SK-N-SH (cell line): ENCODE data around the gene RPRD2. TPM values are rescaled to one million over a fixed set of nuclear protein-coding genes. Genes with fewer than 3 reads are reported as not detected.

Source experiments
- CTCF ChIA-PET: fragments of 300-600, 350-600 bp; formaldehyde crosslinking; extraction: SDS; loops from one replicate; lab custom pipeline; 2021; lab: Yijun Ruan, JAX
- POLR2A ChIA-PET: fragments of 350-600 bp; sonication (Branson Sonifier 250); formaldehyde crosslinking; extraction: SDS; loops from one replicate; lab custom pipeline; 2020; ENCODE audit warnings: antibody characterized with exemption, inconsistent platforms; lab: Yijun Ruan, JAX
- DNase-seq: peaks from one replicate; pipeline ENCODE4 v3.0.0; 2012
- H2AFZ ChIP-seq: fragments of 200-600 bp; sonication (generic); 2 replicates; pipeline ENCODE4 v1.8.1; 2016; ENCODE audit warnings: antibody characterized with exemption, mild to moderate bottlenecking, low read depth
- H3F3A ChIP-seq: fragments of 200-600 bp; sonication (generic); replicated peaks from 2 replicates; pipeline ENCODE3; 2016; ENCODE audit warnings: antibody characterized with exemption, mild to moderate bottlenecking; ENCODE audit not compliant: insufficient read depth
- H3K27ac ChIP-seq, 2 experiments: fragments of 200-500 bp in 1 of 2; fragments of 200-600 bp in 1 of 2; sonication (Bioruptor generic) in 1 of 2; sonication (generic), shearing (Covaris generic) in 1 of 2; 2 replicates each; pipeline versions ENCODE4 v1.5.1 to v1.6.1; 2014 to 2016; ENCODE audit warnings: low read depth in 2 of 2, inconsistent platforms in 1 of 2, low read length in 1 of 2, mild to moderate bottlenecking in 1 of 2, mixed read lengths in 1 of 2
- H3K27me3 ChIP-seq: fragments of 200-600 bp; sonication (generic), shearing (Covaris generic); 2 replicates; pipeline ENCODE4 v1.6.1; 2016; ENCODE audit warnings: mixed run types; ENCODE audit not compliant: insufficient read depth
- H3K36me3 ChIP-seq, 2 experiments: fragments of 200-500 bp in 1 of 2; fragments of 200-600 bp in 1 of 2; sonication (Bioruptor generic) in 1 of 2; sonication (generic) in 1 of 2; replicated peaks in 1 of 2; 2 replicates each; pipeline versions ENCODE3 to v1.5.1; 2014 to 2016; ENCODE audit warnings: low read length in 1 of 2, mild to moderate bottlenecking in 1 of 2; ENCODE audit not compliant: insufficient read depth in 2 of 2, control insufficient read depth in 1 of 2
- H3K4me1 ChIP-seq, 2 experiments: fragments of 200-500 bp in 1 of 2; fragments of 200-600 bp in 1 of 2; sonication (Bioruptor generic) in 1 of 2; sonication (generic), shearing (Covaris generic) in 1 of 2; 2 replicates each; pipeline versions ENCODE4 v1.5.1 to v1.6.1; 2014 to 2016; ENCODE audit warnings: low read depth in 1 of 2, low read length in 1 of 2, mixed run types in 1 of 2; ENCODE audit not compliant: insufficient read depth in 2 of 2, control insufficient read depth in 1 of 2
- H3K4me2 ChIP-seq: fragments of 200-600 bp; sonication (generic), shearing (Covaris generic); 2 replicates; pipeline ENCODE4 v1.6.1; 2017; ENCODE audit warnings: mixed run types
- H3K4me3 ChIP-seq, 2 experiments: fragments of 200-500 bp in 1 of 2; fragments of 200-600 bp in 1 of 2; sonication (Bioruptor generic) in 1 of 2; sonication (generic), shearing (Covaris generic) in 1 of 2; 2 replicates each; pipeline versions ENCODE4 v1.5.1 to v1.8.1; 2014 to 2016; ENCODE audit warnings: low read depth in 2 of 2, inconsistent platforms in 1 of 2, low read length in 1 of 2, mild to moderate bottlenecking in 1 of 2, mixed read lengths in 1 of 2, moderate library complexity in 1 of 2
- H3K79me2 ChIP-seq: fragments of 200-600 bp; sonication (generic); 2 replicates; pipeline ENCODE4 v1.8.1; 2017; ENCODE audit warnings: mild to moderate bottlenecking; ENCODE audit not compliant: insufficient read depth
- H3K9ac ChIP-seq: fragments of 200-600 bp; sonication (generic); 2 replicates; pipeline ENCODE4 v1.6.1; 2017; ENCODE audit warnings: mixed run types
- H3K9me2 ChIP-seq: fragments of 200-600 bp; sonication (generic); 2 replicates; pipeline ENCODE4 v1.6.1; 2017; ENCODE audit warnings: mixed run types
- H3K9me3 ChIP-seq: fragments of 200-600 bp; sonication (generic); 2 replicates; pipeline ENCODE4 v1.6.1; 2017; ENCODE audit warnings: mixed run types, mild to moderate bottlenecking, moderate library complexity
- H4K20me1 ChIP-seq: fragments of 200-600 bp; sonication (generic); 2 replicates; pipeline ENCODE4 v1.6.1; 2017; ENCODE audit warnings: mild to moderate bottlenecking, mixed run types; ENCODE audit not compliant: insufficient read depth
- CHD2 ChIP-seq: fragments of 150-350 bp; IDR thresholded peaks from 2 replicates; pipeline ENCODE4 v1.6.1; 2018; ENCODE audit warnings: low read length; ENCODE audit not compliant: partially characterized antibody
- CTCF ChIP-seq: fragments of 200-600 bp; sonication (generic); IDR thresholded peaks from 2 replicates; pipeline ENCODE4 v1.6.1; 2017; ENCODE audit warnings: antibody characterized with exemption, mild to moderate bottlenecking, moderate library complexity
- EP300 ChIP-seq, 2 experiments: IDR thresholded peaks; 2 replicates each; pipeline versions ENCODE4 v1.4.0 to v1.6.1; 2012; ENCODE audit warnings: borderline replicate concordance in 1 of 2, low read depth in 1 of 2, low read length in 1 of 2
- FOSL2 ChIP-seq: IDR thresholded peaks from 2 replicates; pipeline ENCODE4 v1.4.0; 2012; ENCODE audit warnings: low read depth, mild to moderate bottlenecking, moderate library complexity, borderline replicate concordance
- FOXJ3 ChIP-seq: sonication (generic); formaldehyde crosslinking; IDR thresholded peaks from 2 replicates; pipeline ENCODE4 v1.5.1; 2020; ENCODE audit warnings: mild to moderate bottlenecking, missing genetic modification reagents
- FOXM1 ChIP-seq: IDR thresholded peaks from 2 replicates; pipeline ENCODE4 v1.4.0; 2012; ENCODE audit warnings: low read depth, mild to moderate bottlenecking
- GABPA ChIP-seq: IDR thresholded peaks from 2 replicates; pipeline ENCODE4 v1.4.0; 2012; ENCODE audit warnings: low read depth, mild to moderate bottlenecking
- MAX ChIP-seq: IDR thresholded peaks from 2 replicates; pipeline ENCODE4 v1.4.0; 2012; ENCODE audit warnings: low read depth
- NFIC ChIP-seq: IDR thresholded peaks from 2 replicates; pipeline ENCODE4 v1.4.0; 2012; ENCODE audit warnings: borderline replicate concordance
- NRF1 ChIP-seq: IDR thresholded peaks from 2 replicates; pipeline ENCODE4 v1.6.1; 2012; ENCODE audit warnings: low read depth, mild to moderate bottlenecking, low read length
- PBX3 ChIP-seq: IDR thresholded peaks from 2 replicates; pipeline ENCODE4; 2012
- POLR2AphosphoS5 ChIP-seq: IDR thresholded peaks from 2 replicates; pipeline ENCODE4 v1.6.1; 2012; ENCODE audit warnings: low read depth, low read length
- RAD21 ChIP-seq: IDR thresholded peaks from 2 replicates; pipeline ENCODE4 v1.6.1; 2012; ENCODE audit warnings: mild to moderate bottlenecking, low read length
- REST ChIP-seq: IDR thresholded peaks from 2 replicates; pipeline ENCODE4 v1.6.1; 2012; ENCODE audit warnings: mild to moderate bottlenecking, low read depth, low read length, moderate library complexity
- SIN3A ChIP-seq: IDR thresholded peaks from 2 replicates; pipeline ENCODE4 v1.6.1; 2012; ENCODE audit warnings: low read depth, mild to moderate bottlenecking, low read length, moderate library complexity, borderline replicate concordance
- TAF1 ChIP-seq: IDR thresholded peaks from 2 replicates; pipeline ENCODE4 v1.6.1; 2012; ENCODE audit warnings: low read depth, mild to moderate bottlenecking, low read length, moderate library complexity, borderline replicate concordance
- TEAD4 ChIP-seq: IDR thresholded peaks from 2 replicates; pipeline ENCODE4 v1.4.0; 2012; ENCODE audit warnings: mild to moderate bottlenecking, borderline replicate concordance; ENCODE audit not compliant: insufficient read depth
- USF2 ChIP-seq: fragments of 150-350 bp; IDR thresholded peaks from 2 replicates; pipeline ENCODE4 v1.6.1; 2017; ENCODE audit warnings: antibody characterized with exemption, low read length, low read depth, borderline replicate concordance
- ZBTB33 ChIP-seq: IDR thresholded peaks from 2 replicates; pipeline ENCODE4 v1.4.0; 2012; ENCODE audit warnings: low read depth, borderline replicate concordance
- WGBS: methylation state at CpG from one replicate; pipeline ENCODE4 v1.1.6; 2017; ENCODE audit warnings: low lambda C conversion rate; 5-methylcytosine and 5-hydroxymethylcytosine counted together
- polyA plus RNA-seq, 3 experiments: library from polyadenylated mRNA; depleted of rRNA; stranded (reverse); fragments of >200 nt; gene quantifications; 2 replicates each; pipeline ENCODE4 v1.2.3, GENCODE V29; 2012

RPRD2 gene
- polyA plus RNA-seq (2012; rRNA removed): 9.2 and 10.3 TPM in 2 replicates
- polyA plus RNA-seq (2012; cell fraction: cytosol; rRNA removed): 6.6 and 8.1 TPM in 2 replicates
- 6.9 and 10.4 TPM in 2 replicates for polyA plus RNA-seq (2012; cell fraction: nucleus; rRNA removed)

GRCh38 chr1:150363426-150364230 lies at the start of gene RPRD2:
TSS of gene RPRD2 (plus strand) at chr1:150364147. CDS start at chr1:150364715, 568 bp downstream.
- no peaks in the 10 kb centered on the region for H3K27me3 ChIP-seq
- H3K9me2 ChIP-seq: no peaks in the 10 kb centered on the region
- H3K9me3 ChIP-seq: no peaks in the 10 kb centered on the region
- peak within 1 kb of the TSS; percentile 93 to 99 for H3K27ac ChIP-seq
- WGBS: under 1% methylated on average over 28 of the region's 36 CpGs
- H3K4me3 ChIP-seq: peak within 1 kb of the TSS; percentile 72 to 76
- H3K79me2 ChIP-seq: peaks cover 40% of the 10 kb centered on the region
- peak; percentile 94 for DNase-seq
- no peaks in the 10 kb centered on the region for H3K36me3 ChIP-seq
- H2AFZ ChIP-seq: peak within 1 kb of the TSS; percentile 96
- CTCF ChIA-PET: interaction anchor here (0.7 to 1.2 kb wide), 6 partner anchors 11 to 151 kb away, joined by 3 to 5 read pairs (median 3); partner anchors contain the start of gene FALEC
- peak within 1 kb of the TSS; percentile 83 for H3K4me2 ChIP-seq
- POLR2A ChIA-PET: interaction anchor here (0.5 to 1.1 kb wide), 7 partner anchors 8 to 577 kb away, joined by 3 read pairs; no protein-coding TSS in a partner anchor
- peaks cover 6 to 10% of the 10 kb centered on the region in 2 experiments; a peak in 3 of 4 replicates for H3K4me1 ChIP-seq
- peak within 1 kb of the TSS; percentile 87 for H3K9ac ChIP-seq
- H3F3A ChIP-seq: peaks cover 28% of the 10 kb centered on the region
- no peaks in the 10 kb centered on the region; the same call in 1 of the 2 replicates for H4K20me1 ChIP-seq
- peak; percentile 98 for TF ChIP-seq TAF1
- peak; percentile 67; the same call in 1 of the 2 replicates for TF ChIP-seq REST
- TF ChIP-seq POLR2AphosphoS5: peak; percentile 95
- peak; percentile 75 for TF ChIP-seq MAX
- no peak for TF ChIP-seq RAD21
- no peak for TF ChIP-seq CTCF
- TF ChIP-seq PBX3: peak; percentile 48; the same call in 1 of the 2 replicates
- TF ChIP-seq FOSL2: no peak
- TF ChIP-seq EP300 (IDR thresholded peaks at IDR 0.05; ENCODE audit: borderline replicate concordance in 1 of 2, low read depth in 1 of 2, low read length in 1 of 2): no peak
- TF ChIP-seq FOXM1: no peak
- no peak for TF ChIP-seq SIN3A
- no peak for TF ChIP-seq USF2
- TF ChIP-seq CHD2: no peak
- peak; percentile 97 for TF ChIP-seq NRF1
- 0 out of 2 replicates have a peak, but pooled peaks have one; percentile 44 for TF ChIP-seq TEAD4
- no peak for TF ChIP-seq ZBTB33
- peak; percentile 47; the same call in 1 of the 2 replicates for TF ChIP-seq GABPA
- TF ChIP-seq FOXJ3 (CRISPR knock-in tag): no peak
- no peak for TF ChIP-seq NFIC
